ENCODE measurements around the gene PPP3R1. TPM values are rescaled to one million over a fixed set of nuclear protein-coding genes. Genes with fewer than 3 reads are reported as not detected.

PPP3R1 gene
- polyA plus RNA-seq, 3 donors: 47.6 to 50.2 (median 48.6) TPM

GRCh38 chr2:68157002-68157401 is 95.3 kb downstream of the PPP3R1 start:
- no peak for DNase-seq

DNA sequence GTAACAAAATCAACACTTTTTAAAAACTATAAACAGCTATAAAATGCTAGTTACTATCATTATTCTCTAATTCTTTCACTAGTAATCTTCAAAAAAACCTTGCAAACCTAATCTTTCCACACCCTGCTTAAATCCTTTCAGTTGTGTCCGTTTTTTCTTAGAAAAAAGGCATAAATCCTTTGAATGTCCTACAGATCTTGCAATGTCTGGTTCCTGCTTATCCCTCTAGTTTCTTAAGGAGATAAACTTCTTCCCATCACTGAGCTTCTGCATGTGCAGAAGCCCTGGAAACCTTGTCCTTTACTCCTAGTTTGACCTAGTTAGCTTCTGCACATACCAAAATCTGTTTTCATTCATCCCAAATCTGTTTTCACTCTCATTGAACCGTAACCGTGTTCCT is 95.9 kb downstream of the PPP3R1 start:
- DNase-seq: no peak

- DNase-seq: no peak
Observed at GRCh38 chr2:68155618-68156017, 96.7 kb downstream of the PPP3R1 start.

- no peak for DNase-seq
Observed at GRCh38 chr2:68152681-68153347, 99.5 kb downstream of the PPP3R1 start.

DNA sequence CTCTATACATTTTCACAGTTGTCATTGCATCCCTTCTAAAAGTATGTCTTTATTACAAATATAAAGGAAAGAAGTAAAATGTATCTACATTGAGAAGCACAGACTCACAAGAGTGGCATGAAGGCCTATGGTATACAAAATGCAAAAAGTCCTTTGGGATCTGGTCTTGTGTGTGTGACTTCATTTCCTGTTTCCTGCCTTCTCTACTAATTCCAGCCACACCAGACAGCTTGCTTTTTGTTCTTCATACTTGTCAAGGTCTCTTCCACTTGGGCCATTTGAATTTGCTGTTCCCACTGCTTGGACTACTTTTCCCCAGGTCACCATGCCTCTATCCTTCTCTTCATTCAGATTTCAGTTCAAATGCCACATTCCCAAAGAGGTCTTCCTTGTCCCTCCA is 101.3 kb downstream of the PPP3R1 start:
- no peak for DNase-seq

GRCh38 chr2:68141875-68142274 is 110.5 kb downstream of the PPP3R1 start:
- no peak for DNase-seq

DNA sequence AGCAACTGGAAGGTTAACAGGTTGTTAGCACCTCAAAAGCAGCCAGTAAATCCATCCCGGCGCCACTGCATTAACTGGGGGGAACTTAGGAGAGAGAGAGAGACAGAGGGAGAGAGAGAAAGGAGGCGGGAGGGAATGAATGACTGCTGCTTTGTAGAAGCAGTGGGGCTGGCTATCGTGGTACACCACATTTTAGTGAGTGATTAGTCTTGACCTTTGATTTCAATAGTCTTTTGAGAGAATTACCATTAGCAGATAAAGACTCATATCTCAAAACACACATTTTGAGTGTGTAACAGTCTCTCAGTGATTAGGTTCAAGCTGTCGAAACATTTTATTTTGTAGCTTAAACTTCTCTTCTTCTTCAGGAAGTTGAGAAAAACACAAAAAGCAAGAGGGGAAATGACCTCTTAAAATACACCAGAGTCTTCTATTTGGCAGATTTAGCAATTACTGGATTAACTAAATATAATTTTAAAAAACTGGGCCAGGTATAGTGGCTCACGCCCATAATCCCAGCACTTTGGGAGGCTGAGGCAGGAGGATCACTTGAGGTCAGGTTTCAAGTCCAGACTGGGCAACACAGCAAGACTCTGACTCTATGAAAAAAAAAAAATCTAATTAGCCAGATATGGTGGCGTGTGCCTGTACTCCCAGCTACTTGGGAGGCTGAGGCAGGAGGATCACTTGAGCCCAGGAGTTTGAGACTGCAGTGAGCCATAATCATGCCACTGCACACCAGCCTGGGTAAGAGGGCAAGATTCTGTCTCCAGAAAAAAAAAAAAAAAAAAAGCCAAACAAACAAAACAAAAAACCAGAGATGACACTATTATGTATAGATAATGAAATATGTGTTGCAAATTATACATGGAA is 116.6 kb downstream of the PPP3R1 start:
- no peak for DNase-seq

GRCh38 chr2:68134554-68134953 is 117.8 kb downstream of the PPP3R1 start:
- no peak for DNase-seq

DNA sequence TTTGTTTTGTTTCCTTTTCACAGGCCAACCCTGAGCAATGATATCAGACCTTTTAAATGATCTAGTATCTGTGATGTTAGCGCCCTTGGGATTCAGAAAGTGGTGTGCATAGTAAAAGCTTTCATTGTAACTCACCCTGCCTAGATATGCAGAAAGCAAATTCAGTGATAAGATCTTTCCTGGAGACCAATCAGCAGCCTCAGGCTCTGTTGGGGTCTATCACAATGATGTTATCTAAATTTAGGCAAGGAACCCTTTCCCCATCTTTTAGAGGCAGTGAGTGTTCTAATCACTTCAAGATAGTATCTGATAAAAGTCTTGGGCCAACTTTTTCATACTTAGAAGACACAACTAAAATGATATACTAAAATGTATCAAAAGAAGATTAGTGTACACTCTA is 118.2 kb downstream of the PPP3R1 start:
- no peak for DNase-seq

Other genes starting within 250 kb of the PPP3R1 start
- gene C1D, start 189.5 kb downstream of the PPP3R1 start, polyA plus RNA-seq (ENCODE audit: insufficient read length in 3 of 3): 10 to 100 TPM; 38.6 to 42.3 (median 40.1) TPM
- 10 to 100 TPM; 15.9 to 17.2 (median 16.7) TPM for gene PNO1, start 94.6 kb downstream of the PPP3R1 start, polyA plus RNA-seq (ENCODE audit: insufficient read length in 3 of 3)
- gene CNRIP1, start 67.4 kb upstream of the PPP3R1 start, polyA plus RNA-seq (ENCODE audit: insufficient read length in 3 of 3): 10 to 100 TPM; 16.7 to 23.2 (median 17.8) TPM
- gene PLEK, start 112.8 kb upstream of the PPP3R1 start, polyA plus RNA-seq (ENCODE audit: insufficient read length in 3 of 3): 1 to 10 TPM; 4.2 to 6.4 (median 4.7) TPM
- gene FBXO48, start 214.8 kb upstream of the PPP3R1 start, polyA plus RNA-seq (ENCODE audit: insufficient read length in 3 of 3): 1 to 10 TPM; 1.7 to 2.5 (median 2.3) TPM
- 1 to 10 TPM; 3.7 to 4.2 (median 3.8) TPM for gene APLF, start 215.1 kb upstream of the PPP3R1 start, polyA plus RNA-seq (ENCODE audit: insufficient read length in 3 of 3)

Data from renal pelvis (tissue), 4 donors.